Stimulated activated CD8-positive, alpha-beta memory T cell treated with anti-CD3 and anti-CD28 coated beads, Interleukin-12 subunit alpha, Interleukin-12 subunit beta, amount 100 ng/mL, for 24 hours (primary cell): ENCODE measurements around the gene UBTFL1.
"Not testable (repeated sequence)": the region's sequence is repeated elsewhere in the genome, so short reads cannot be mapped to it uniquely, and the experiment has no call there.

Experiments used
- DNase-seq: peaks from one replicate; pipeline ENCODE4 v3.0.0-alpha.2; 2020; ENCODE audit errors: extremely low read depth

UBTFL1 gene

DNA sequence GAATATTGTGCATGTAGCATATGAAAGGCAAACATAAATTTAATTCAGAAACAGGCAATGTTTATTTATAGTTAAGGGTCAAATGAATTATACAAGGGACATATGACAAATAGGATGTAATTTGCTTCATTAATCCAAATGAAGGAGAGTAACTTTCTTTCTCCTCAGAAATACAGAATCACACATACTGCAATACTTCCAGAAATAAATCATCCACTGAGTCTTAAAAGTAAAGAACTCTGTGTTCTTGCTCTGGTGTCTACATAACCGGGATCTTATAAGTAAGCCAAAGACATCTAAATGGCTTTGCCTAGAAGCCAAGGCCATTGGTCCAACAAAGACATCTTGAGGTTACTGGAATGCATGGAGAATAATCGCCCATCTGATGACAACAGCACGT is at the start of gene UBTFL1:
UBTFL1 (plus strand) TSS at position 301 of the 400 bp plus-strand sequence; CDS start at position 301, 0 bp downstream.
- not testable (repeated sequence) for DNase-seq

DNA sequence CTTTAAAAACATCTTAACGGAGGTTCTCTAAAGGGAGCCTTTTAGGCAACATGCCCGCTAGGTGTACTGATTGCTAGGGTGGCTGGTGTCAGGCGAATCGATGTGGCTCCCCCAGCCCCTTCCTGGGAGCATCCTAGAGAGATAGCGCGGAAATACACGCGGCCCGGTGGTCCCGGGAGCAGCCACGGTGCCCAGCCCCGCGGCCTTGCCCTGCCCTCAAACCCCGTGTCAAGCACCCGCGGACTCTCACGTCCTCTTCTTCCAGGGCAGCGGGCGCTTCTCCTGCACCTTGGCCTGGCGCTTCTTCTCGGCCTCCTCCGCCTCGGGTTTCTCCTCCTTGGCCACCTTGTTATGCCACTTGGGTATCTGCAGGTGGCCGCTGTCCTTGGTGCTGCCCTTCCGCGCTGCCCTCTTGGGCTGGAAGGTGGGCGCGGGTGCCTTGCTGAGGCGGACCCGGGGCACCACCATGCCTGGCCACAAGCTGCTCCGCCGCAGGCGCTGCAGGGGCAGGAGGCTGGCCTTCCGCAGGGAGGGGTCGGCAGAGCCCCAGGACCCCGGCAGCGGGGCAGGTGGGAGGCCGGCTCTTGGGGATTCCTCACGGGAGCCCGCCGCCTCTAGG is 34.0 kb upstream of the UBTFL1 start:
- DNase-seq: not testable (repeated sequence)

DNA sequence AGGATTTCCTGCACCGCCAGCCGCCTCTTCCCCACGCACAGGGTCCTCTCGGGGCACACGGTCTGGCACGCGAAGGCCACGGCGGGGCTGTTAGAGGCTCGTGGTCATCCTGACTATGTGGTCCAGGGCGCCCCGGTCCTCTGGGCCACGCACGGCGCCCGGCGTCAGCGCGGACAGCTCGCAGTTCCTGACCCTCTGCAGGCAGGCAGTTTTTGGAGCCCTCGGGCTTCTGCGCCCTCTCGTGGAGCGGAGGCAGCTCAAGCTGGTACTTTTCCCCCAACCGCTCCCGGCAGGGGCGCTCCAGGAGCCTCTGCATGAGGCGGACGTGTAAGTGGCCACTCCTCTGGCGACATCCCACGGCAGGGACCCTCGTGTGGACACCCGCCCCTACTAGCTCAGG is 33.4 kb upstream of the UBTFL1 start:
- DNase-seq: not testable (repeated sequence)

DNA sequence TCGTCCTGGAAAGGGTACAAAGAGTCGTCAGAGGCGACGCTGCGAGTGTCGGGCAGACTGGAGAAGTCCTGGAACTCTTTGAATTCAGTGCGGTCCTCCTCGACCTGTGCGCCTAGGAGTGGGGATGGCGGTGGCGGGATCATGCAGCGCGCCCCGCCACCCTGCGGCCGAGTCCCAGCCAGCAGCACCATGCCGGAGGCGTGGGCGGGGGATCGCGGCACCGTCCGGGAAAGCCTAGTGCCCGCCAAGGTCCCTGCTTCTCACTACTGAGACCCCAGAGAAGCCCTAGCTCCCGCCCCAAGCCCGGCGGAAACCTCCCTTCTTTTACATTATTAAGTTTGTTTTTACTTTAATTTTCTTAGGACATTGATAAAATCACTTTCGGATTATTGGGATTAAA is 32.2 kb upstream of the UBTFL1 start:
- not testable (repeated sequence) for DNase-seq

GRCh38 chr11:90088731-90089130 is 3.0 kb downstream of the UBTFL1 start:
- DNase-seq: not testable (repeated sequence)

- DNase-seq: not testable (repeated sequence)
These were observed 9.6 kb downstream of the UBTFL1 start for GRCh38 chr11:90095230-90095924.

DNA sequence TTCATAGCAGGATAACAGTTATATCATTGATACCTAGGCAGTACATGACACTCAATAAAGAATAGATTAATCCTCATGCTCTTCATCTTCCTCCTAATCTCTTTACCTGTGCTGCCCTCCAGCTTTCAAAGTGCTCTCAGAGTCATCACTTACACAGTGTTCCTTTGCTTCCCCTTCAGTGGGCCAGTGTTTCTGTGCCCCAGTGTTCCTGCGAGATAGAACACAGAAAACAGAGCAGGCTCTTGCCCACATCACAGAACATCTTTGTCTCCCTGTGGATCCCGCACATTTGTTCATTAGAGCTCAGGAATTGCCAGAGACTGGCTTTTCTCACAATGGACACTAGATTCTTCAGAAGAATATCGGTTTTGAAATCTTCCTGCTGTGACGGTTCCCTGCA is 12.5 kb downstream of the UBTFL1 start:
- DNase-seq: not testable (repeated sequence)

GRCh38 chr11:90100431-90100830 is 14.7 kb downstream of the UBTFL1 start:
- DNase-seq: no peak

DNA sequence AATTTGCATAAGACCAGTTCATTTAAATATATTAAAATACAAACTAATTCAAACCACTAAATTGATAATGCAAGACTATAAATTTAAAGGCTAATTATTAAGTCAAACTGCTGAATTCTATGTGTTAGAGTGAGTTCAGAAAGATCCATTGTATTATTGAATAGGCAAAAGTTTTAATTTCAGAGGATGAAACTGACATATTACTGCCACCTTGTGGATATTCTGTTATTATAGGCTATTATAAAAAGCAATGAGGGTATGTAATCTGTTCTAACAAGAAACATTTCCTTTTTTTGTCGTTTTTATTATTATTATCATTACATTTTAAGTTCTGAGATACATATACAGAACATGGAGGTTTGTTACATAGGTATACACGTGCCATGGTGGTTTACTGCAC is 27.8 kb downstream of the UBTFL1 start:
- no peak for DNase-seq

- DNase-seq: no peak
These were observed 34.4 kb downstream of the UBTFL1 start for GRCh38 chr11:90120191-90120590.

DNA sequence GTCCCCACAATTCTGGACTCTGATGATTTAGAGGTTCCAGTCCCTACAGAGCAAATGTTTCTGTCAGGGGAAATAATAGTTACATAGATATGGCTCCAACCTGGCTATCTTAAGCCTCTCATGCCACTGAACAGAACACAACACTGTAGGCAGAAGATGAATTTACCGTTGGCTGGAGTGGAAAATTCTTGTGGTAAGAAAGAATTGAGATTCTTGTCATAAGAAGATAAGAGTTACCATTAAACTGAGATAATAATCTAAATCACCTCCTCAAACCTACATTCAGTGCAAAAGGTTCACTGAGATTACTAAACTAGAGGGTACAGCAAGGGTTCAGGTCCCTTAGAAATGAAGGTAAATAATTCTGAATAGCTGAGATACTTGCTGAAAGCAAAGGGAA is 38.6 kb downstream of the UBTFL1 start:
- no peak for DNase-seq

GRCh38 chr11:90124946-90125345 is 39.2 kb downstream of the UBTFL1 start:
- no peak for DNase-seq

- no peak for DNase-seq
These were observed 48.1 kb downstream of the UBTFL1 start for GRCh38 chr11:90133560-90134477.

DNA sequence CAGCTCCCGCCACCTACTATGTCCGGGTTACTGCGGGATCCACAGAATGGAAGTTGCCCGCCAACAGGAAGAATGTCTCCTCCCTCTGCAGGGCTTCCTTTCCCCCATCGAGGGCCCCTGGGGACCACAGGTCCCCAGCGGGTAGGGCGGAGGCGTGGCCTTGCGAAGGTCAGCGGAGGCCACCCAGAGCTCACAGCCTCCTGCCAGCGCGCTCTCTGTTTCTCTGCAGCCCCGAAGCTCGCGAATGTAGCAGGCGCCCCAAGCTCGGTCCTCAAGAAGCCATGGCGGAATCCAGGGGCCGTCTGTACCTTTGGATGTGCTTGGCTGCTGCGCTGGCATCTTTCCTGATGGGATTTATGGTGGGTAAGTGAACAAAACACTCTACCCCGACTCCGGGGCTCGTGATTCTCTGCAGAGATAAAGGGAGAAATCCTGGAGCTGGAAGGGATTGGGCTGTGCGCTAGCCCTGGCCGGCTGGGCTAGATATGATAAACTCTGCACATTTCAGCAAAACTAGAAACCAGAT is 48.8 kb downstream of the UBTFL1 start, which contains the start of gene NAALAD2:
NAALAD2 (plus strand) TSS at position 186 of the 526 bp plus-strand sequence; CDS start at position 282, 96 bp downstream.
- no peak for DNase-seq

DNA sequence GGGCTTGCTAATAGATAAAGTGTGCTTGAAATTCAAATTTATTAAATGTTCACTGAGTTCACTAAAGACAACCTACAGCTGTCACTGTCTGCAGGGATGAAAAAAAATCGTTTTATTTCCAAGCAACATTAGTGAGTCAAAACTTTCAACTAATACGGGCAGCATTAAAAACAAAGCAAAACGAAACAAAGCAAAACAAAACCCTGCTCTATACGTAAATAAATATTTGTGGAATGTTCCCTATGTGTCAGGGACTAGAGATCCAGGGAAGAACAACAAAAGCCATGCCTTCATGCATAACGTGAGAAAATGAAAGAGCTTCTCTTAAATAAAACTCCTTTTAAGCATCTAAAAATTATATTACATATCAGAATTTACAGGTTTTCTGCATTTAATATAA is 49.3 kb downstream of the UBTFL1 start:
- no peak for DNase-seq
